Body of pancreas (tissue), 4 donors: Measurements from ENCODE around the gene DAND5. TPM values are rescaled to one million over a fixed set of nuclear protein-coding genes. Genes with fewer than 3 reads are reported as not detected.
A peak's percentile ranks its signal among the peaks of the same experiment; 100 is the strongest.

Experiments
- ATAC-seq: fragments of 150-250 bp; one replicate; pipeline ENCODE4 v1.9.1; 2016
- DNase-seq, 4 donors: peaks; one replicate each; pipeline ENCODE4 v3.0.0-alpha.2; 2019
- H3K27ac ChIP-seq, 4 donors: fragments of 200-600 bp; sonication (generic); 1 replicate in 3 of 4; 2 replicates in 1 of 4; pipeline versions ENCODE4 v1.5.1 to v1.6.1; 2016 to 2019; ENCODE audit warnings: mild to moderate bottlenecking in 1 of 4, mixed read lengths in 1 of 4, moderate library complexity in 1 of 4
- H3K27me3 ChIP-seq, 2 donors: fragments of 200-600 bp; sonication (generic); one replicate each; pipeline ENCODE4 v1.6.0; 2016; ENCODE audit warnings: mild to moderate bottlenecking in 1 of 2
- H3K36me3 ChIP-seq, 2 donors: fragments of 200-600 bp; sonication (generic); replicated peaks in 1 of 2; 2 replicates each; pipeline ENCODE4 v1.5.1; 2016; ENCODE audit warnings: low read depth in 2 of 2; ENCODE audit not compliant: insufficient read depth in 1 of 2
- H3K4me1 ChIP-seq: fragments of 200-600 bp; sonication (generic); one replicate; pipeline ENCODE4 v1.6.0; 2016
- H3K4me3 ChIP-seq, 2 donors: fragments of 200-600 bp; sonication (generic); 1 replicate in 1 of 2; 2 replicates in 1 of 2; pipeline ENCODE4 v1.5.1; 2016 to 2019
- H3K9me3 ChIP-seq, 3 donors: fragments of 200-600 bp; sonication (generic); 1 replicate in 2 of 3; 2 replicates in 1 of 3; pipeline ENCODE4 v1.5.1; 2016
- CTCF ChIP-seq, 7 experiments: fragments of 450-650 bp in 4 of 7; fragments of 200-600 bp in 3 of 7; sonication (generic) in 3 of 7; IDR thresholded peaks; one replicate each; pipeline ENCODE4 v1.5.1; 2016 to 2019; ENCODE audit warnings: antibody characterized with exemption in 7 of 7
- POLR2A ChIP-seq, 3 donors: fragments of 450-650 bp; IDR thresholded peaks; one replicate each; pipeline ENCODE4 v1.6.1; 2016; ENCODE audit warnings: antibody characterized with exemption in 3 of 3, mild to moderate bottlenecking in 2 of 3
- WGBS, 2 donors: methylation state at CpG; one replicate each; pipeline ENCODE4 v1.1.5; 2017; 5-methylcytosine and 5-hydroxymethylcytosine counted together
- intact Hi-C: fragments of 100-400 bp; cut with DNase I; formaldehyde crosslinking; loops from one replicate; pipeline ENCODE4 v1.15.1; 2023
- total RNA-seq, 2 donors: library from RNA; depleted of rRNA; stranded (reverse); fragments of >200 nt; gene quantifications; one replicate each; pipeline ENCODE4 v1.1.0, GENCODE V29; 2016

Gene DAND5
- not detected for total RNA-seq

GRCh38 chr19:12969292-12969988 lies at the start of gene DAND5:
DAND5 (plus strand) TSS chr19:12969576; CDS start chr19:12969661, 85 bp downstream.
- intact Hi-C loops: no loop called here
- DNase-seq: peak in 2 of 4 donors; percentile 62 to 64
- Histone ChIP-seq H3K9me3 (no peaks in the 10 kb centered on the region), H3K27ac (peak within 1 kb of the TSS in 2 of 4 donors; percentile 8 to 25), H3K27me3 (no peaks in the 10 kb centered on the region), H3K4me3 (no peak within 1 kb of the TSS), H3K4me1 (peaks cover 22% of the 10 kb centered on the region), H3K36me3 (no peaks in the 10 kb centered on the region)
- ATAC-seq: no peak
- TF ChIP-seq POLR2A (IDR thresholded peaks at IDR 0.05) (no peak), CTCF (IDR thresholded peaks at IDR 0.05) (no peak)
- WGBS, 2 donors: 14 to 27% methylated on average over 2 to 14 of the region's 14 CpGs

GRCh38 chr19:12921047-12921446 lies 48.3 kb upstream of the DAND5 start:
- TF ChIP-seq CTCF (IDR thresholded peaks at IDR 0.05): no peak
- no peak for TF ChIP-seq POLR2A (IDR thresholded peaks at IDR 0.05)
- 42 to 55% methylated on average over 3 of the region's 3 CpGs for WGBS, 2 donors
- H3K4me3 ChIP-seq: no peak overlapping the region
- no peak for DNase-seq
- no peaks in the 10 kb centered on the region for H3K9me3 ChIP-seq
- intact Hi-C loops: no loop called here
- peaks cover 6 to 21% of the 10 kb centered on the region in 2 donors for H3K36me3 ChIP-seq
- H3K27ac ChIP-seq: no peak overlapping the region
- no peak for ATAC-seq
- H3K4me1 ChIP-seq: peaks cover 8% of the 10 kb centered on the region
- no peaks in the 10 kb centered on the region for H3K27me3 ChIP-seq

GRCh38 chr19:12922959-12923358 lies 46.4 kb upstream of the DAND5 start:
- Histone ChIP-seq H3K9me3 (no peaks in the 10 kb centered on the region), H3K27me3 (no peaks in the 10 kb centered on the region), H3K4me3 (no peak overlapping the region), H3K4me1 (peaks cover 8% of the 10 kb centered on the region), H3K27ac (no peak overlapping the region), H3K36me3 (peaks cover 18 to 27% of the 10 kb centered on the region in 2 donors)
- TF ChIP-seq POLR2A (IDR thresholded peaks at IDR 0.05) (no peak), CTCF (IDR thresholded peaks at IDR 0.05) (no peak)
- ATAC-seq: no peak
- DNase-seq: no peak
- WGBS, 2 donors: 98 to 100% methylated on average over 4 of the region's 4 CpGs
- intact Hi-C loops: no loop called here

- no peaks in the 10 kb centered on the region for H3K4me1 ChIP-seq
- whole genome bisulfite sequencing, 2 donors: 94 to 98% methylated on average over 7 to 29 of the region's 29 CpGs
- no peaks in the 10 kb centered on the region for H3K27me3 ChIP-seq
- ATAC-seq: no peak
- no peaks in the 10 kb centered on the region for H3K9me3 ChIP-seq
- no peak for DNase-seq
- intact Hi-C loops: no loop called here
- H3K27ac ChIP-seq: no peak overlapping the region
- H3K36me3 ChIP-seq: peaks cover 18 to 32% of the 10 kb centered on the region in 2 donors
- H3K4me3 ChIP-seq: no peak overlapping the region
- TF ChIP-seq POLR2A (IDR thresholded peaks at IDR 0.05): no peak
- TF ChIP-seq CTCF (IDR thresholded peaks at IDR 0.05): no peak
Observed at GRCh38 chr19:12924621-12925310, 44.6 kb upstream of the DAND5 start.
